ENCODE results near the gene SPEM1.
"Not testable (repeated sequence)": the region's sequence is repeated elsewhere in the genome, so short reads cannot be mapped to it uniquely, and the experiment has no call there.

The SPEM1 gene

DNA sequence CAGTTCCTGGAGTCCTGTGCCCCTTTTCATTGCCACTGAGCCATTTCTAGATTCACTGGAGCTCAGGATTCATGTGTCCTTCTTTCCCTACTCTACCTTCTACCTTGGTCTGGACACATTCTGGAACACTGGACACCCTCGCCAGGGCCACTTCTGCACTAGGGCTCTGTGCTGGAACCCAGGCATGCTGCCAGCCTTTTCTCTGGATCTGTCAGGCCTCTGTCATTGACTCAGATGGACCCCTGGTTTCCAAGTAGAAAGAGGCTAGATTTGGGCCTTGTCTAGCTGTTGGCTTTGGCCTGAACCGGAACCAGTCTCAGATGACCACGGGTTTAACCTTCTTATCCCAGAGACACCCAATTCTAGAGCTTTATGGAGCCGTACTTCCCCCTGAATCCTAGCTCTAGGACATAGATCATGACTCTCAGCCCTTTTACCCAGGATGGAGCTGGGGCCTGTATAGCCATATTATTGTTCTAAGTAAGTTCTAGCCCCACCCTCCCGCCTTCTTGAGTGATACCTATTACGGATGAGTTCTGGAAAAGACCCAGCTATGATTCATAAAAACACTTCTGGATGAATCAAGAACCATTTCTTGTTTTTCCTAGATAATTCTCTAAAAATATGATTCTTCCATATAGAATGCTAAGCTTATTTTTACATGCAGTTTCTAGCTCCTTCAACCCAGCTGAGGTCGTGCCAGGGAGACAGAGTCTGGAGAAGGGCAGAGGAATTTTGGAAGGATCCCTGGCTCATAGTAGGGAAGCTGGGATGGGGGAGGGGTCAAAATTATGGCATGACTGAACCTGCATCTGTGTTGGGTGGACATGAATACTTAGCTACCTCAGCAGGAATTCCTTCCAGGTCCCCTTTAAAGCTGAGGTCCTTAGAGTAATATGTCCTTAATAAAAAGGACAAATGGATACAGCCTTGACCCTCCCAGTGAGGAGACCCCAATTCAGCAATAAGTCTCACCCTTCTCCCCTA, 23.7 kb downstream of the SPEM1 start:
- DNase-seq: no peak

DNA sequence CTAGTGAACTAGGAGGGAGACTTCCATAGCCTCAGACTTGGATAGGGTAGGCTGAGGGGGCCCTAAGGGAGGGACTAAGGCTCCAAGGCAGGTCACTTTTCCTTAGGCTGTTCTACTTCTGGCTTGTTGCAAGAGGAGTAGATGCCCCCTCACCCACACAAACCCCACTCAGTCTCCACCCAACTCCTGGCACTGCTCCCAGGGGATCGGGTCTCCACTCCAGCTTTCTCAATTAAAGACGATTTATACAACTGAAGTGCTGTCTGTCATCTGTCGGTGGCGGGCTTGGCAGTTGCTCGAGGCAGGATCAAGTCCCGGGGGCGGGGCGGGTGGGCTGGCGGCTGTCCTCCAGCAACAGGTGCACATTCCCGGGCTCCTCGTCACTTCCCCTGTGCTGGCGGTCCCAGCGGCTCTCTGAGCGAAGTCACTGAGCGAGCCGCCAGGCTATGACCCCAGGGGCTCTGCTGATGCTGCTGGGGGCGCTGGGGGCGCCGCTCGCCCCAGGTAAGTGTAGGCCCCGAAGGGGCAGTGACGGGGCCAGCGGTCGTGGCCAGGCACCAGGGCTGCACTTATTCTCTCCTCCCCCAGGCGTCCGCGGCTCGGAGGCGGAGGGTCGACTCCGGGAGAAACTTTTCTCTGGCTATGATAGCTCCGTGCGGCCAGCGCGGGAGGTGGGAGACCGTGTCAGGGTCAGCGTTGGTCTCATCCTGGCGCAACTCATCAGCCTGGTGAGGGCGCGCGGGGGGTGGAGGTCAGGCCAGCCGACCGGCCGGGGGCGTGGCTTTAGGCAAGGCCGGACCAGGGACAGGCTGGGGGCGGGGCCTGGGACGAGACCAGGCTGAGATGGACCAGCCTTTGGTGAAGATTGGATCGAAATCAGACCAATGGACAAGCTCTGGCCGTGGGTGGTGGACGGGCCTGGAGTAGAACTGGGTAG, 24.8 kb downstream of the SPEM1 start, which contains the start of gene CHRNB1:
Gene CHRNB1 (plus strand): TSS at position 380 of the 937 bp plus-strand sequence. CDS start 67 bp downstream, at position 447.
- peak; percentile 18 for DNase-seq

DNA sequence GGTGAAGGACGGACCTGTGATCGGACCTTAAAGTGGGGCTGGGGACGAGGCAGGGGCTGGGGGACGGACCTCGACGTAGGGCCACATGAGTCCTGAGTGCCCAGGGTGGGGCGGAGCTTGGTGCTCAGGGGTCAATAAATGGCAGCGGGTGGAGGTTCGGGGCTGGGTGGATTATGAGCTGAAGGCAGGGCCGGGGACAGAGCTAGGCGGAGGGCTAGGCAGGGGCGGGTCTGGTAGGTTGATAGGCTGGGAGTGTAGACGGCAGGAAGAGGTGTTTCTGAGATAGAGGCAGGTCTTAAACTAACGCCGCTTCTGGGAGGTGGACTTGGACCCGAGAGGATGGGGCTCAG, 25.5 kb downstream of the SPEM1 start:
- peak; percentile 34 for DNase-seq

DNA sequence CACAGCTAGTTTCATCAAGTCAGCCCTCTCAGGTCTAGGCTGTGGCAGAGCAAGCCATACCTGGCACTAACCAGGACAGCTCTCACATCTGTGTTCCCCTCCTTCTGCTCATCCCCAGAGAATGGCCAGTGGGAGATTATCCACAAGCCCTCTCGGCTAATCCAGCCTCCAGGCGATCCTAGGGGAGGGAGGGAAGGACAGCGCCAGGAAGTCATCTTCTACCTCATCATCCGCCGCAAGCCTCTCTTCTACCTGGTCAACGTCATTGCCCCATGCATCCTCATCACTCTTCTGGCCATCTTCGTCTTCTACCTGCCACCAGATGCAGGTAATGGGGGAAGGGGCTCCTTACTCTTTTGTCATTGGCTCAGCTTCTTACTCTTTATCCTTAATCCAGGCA, 28.3 kb downstream of the SPEM1 start:
- DNase-seq: no peak

DNA sequence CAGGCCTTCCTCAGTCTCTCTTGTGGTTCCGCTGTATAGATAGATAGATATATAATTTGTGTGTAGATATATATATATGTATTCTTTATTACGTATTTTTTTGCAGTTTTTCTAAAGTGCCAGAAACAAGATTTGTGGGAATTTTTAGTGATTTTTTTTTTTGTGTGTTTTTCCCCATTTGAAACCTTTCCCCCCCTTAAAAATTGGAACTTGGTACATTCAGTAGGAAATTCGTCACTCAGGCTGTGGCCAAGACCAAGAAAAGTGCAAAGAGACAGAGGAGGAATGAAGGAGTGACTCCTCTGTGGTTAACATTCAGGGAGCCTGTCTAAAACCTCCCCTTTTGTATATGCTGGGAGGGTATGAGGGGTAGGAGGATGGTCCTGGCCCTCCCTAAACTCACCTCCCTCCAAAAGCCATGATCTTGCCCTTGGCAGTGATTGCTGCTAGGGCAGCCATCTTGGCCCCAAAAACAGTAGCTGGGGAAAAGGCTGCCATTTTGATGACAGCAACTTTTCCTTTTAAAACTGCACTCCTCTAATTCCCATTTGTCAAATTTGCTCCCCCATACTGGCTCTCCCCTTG, 39.9 kb downstream of the SPEM1 start:
- no peak for DNase-seq

DNA sequence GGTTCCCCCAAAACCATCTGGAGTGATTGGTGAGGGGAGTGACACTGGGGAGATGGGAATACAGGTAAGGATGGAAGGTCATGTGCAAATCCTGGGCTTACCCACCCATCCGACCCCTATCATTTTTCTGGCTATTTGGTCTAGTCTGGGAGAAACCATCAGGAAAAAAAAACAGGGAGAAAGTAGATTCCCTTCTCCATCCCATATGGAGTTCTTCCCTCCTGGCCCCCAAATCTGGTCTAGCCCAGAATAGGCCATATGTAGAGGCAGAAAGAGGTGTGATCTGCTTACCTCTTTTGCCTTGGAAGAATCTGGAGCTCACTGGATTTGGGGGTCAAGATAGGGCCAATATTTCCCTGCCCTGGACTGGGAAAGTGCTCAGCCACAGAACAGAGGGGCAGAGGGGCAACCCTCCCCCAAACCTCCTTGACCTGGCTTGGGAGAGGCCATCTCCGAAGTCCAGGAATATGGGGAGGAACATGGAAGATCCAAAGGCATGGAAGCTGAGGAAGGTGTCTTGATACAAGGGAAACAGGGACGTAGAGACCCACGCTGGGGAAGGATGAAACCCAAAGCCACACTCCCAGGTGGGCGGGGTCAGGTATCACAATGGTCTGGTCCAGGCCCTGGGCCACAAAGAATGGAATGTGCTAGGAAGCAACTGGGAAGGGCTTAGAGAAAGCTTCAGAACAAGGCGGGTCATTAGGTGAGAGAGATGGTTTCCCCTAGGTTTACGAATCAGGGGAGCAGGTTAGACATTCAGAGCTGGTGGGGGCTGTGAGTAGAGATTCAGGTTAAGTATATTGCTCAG, 40.9 kb downstream of the SPEM1 start:
- no peak for DNase-seq

DNA sequence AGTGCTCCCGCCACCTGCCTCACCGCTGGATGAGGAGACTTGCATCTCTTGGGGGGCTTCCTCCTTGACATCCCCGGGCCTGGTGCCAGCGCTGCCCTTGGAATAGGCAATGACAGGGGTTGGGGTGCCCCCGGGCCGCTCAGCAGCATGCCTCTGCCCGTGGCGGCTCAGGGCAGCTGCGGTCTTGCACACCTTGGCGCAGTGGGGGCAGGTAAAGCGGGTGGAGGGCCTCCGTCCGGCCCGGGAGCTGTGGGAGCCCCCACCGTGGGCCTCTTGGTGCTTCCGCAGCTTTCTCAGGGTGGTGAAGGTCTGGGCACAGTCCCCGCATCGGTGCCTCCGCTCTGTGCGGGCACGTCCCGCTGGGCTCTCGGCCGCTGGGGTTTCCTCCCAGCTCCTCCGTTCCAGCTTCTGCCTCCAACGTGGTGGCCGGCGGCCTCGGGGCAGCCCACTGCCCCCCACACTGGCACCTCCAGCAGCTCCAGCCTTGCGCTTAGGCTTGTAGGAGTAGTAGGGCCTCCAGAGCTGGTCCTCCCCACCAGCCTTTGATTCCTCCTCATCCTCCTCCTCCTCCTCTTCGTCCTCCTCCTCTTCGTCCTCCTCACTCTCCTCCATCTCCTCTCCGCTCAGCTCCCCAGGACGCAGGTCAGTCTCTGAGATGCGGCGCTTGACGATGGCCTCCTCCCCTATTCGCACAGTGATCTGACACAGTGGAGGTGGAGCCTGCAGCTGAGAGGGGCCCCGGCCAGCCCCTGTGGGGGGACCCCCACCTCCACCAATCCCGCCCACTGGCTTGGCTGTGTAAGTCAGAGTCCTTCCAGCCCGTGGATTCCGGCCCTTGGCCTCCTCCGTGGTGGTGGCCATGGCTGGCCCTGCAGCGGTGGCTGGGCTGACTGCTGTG, 42.6 kb downstream of the SPEM1 start:
- DNase-seq: no peak

DNA sequence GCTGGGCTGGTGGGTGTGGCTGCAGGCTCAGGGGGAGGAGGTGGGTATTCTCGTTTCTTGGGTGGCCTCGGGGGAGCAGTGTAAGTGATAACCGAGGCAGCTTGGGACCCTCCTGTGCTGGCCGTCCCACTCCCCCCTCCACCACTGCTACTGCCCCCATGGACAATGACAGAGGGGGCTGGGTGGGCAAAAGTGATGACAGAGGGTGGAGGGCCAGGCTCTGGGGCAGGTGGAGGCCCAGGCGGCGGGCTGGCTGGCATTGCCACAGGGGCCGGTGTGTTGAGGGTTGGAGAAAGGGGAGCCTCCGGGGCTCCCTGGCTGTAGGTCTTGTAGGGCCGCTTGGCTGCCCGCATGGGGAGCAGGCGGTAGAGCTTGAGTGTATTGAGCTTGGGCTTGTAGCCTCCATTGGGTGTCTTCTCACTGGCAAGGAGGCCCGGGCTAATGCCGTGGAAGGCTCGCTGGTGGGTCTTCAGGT, 43.3 kb downstream of the SPEM1 start:
- DNase-seq: no peak

DNA sequence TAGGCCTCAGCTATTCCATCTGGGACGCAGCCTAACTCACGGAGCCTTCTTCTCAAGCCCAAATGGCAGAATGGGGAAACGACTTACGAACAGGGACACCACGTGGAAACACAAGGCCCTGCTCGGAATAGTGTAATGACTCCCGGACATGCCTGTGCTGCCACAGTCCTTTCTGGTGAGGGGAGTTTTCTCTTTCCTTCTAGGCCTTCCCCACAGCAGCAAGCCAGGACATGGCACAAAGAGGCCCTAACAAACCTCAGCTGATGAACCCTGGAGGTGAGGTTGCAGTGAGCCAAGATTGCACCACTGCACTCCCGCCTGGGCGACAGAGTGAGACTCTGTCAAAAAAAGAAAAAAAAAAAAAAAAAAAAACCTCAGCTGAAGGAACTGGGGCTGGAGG, 44.0 kb downstream of the SPEM1 start:
- no peak for DNase-seq

DNA sequence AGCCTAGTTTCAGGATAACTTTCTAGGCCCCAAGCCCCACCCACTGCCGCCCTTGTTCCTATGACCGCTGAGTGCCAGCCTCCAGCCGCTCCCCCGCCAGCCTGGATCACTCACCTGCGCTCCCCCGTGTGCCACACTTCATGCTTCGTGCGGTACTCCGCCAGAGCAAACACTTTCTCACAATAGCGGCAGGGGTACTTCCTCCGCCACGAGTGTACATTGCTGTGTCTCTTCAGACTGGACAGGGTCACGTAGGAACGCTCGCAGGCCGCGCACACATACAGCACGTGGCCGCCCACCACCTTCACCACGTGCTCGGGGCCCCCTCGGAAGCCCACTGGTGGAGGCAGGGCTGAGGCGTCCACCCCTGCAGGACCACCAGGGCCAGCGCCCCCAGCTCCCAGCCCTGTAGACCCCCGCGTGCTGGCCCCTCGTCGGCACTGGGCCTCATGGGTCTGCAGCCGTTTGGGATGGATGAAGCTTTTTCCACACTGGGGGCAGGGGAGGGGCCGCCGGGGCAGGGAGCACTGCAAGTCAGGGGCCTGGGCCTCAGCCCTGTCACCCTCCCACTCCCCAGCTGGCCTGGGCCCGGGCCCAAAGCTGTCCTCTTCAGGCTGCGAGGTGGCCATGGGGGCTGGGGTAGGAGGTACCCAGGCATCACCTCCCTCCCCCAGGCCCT, 45.6 kb downstream of the SPEM1 start:
- no peak for DNase-seq

DNA sequence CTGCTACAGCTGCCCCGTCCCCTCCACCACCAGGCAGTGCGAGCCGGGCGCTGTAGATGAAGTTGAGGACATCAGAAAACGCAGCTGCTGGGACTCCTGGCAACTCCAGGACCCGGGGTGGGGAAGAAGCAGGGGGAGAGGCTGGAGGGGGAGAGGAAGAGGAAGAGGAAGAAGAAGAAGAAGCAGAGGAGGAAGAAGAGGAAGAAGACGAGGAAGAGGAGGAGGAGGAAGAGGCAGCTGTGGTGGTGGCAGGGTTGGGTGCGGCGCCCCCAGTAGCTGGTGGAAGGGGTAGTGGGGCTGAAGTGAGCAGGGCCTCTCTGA, 46.2 kb downstream of the SPEM1 start:
- no peak for DNase-seq

DNA sequence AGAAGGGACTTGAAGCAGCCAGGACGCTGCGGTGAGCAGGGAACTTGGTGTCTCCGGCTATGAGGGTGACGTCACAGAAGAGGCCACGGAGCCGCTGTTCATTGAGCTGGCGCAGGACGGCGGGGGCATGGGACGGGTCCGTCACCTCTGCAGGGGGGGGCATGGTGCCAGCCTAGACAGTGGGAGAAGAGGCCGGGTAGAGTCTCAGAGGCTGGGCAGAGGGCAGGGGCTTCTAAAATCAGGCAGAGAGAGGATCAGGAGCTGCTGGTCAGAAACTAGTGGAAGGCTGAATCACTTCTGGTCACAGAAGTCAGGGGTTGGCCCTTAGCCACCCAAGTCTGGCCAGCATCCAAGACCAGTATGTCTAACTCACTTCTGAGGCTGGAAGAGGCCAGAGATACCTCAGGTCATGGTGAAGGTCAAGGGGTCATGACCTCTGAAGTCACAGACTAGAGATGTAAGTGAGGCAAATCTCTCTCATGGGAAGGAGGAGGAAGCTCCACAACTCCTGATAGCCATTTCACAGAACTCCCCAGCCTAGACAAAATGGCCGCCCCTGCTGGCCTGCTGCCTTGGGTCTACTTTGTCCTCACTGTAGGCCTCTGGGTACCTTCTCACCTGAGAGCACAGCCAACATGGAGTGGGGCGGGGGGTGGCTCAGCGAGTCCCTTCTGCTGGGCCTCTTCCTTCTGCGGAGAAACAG, 46.7 kb downstream of the SPEM1 start:
- DNase-seq: peak; percentile 62

DNA sequence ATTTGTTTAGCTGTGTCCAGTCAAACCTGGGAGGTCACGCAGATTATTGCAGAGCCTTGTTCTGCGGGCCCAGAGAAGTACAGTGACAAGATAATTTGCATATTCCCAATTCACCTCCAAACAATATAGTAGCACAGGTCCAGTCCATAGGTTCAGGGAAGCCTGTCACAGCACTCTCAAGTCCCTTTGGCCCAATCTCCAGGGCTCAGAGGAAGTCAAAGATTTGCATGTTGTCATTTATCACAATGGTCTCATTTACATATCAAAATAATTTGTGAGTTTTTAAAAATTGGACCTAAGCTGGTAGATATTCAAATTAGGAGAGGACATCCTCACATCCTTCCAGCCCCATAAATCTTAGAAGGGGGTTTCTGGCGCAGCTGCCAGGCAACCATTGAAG, 47.4 kb downstream of the SPEM1 start:
- DNase-seq: no peak

DNA sequence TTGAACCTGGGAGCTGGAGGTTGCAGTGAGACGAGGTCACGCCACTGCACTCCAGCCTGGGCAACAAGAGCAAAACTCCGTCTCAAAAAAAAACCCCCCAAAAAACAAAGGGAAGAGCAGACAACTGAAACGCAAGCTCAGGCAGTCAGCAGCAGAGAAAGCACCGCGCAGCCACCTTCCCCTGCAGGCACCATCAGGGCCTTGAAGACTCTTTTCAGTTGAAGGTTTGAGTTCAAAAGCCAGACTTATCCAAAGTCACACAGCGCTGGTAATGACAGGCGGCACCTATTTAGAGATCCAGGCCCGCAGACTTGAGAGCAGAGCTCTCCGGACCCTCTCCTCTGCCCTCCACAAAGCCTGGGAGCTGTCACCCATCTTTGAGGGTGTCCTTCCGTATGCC, 48.2 kb downstream of the SPEM1 start:
- DNase-seq: no peak

DNA sequence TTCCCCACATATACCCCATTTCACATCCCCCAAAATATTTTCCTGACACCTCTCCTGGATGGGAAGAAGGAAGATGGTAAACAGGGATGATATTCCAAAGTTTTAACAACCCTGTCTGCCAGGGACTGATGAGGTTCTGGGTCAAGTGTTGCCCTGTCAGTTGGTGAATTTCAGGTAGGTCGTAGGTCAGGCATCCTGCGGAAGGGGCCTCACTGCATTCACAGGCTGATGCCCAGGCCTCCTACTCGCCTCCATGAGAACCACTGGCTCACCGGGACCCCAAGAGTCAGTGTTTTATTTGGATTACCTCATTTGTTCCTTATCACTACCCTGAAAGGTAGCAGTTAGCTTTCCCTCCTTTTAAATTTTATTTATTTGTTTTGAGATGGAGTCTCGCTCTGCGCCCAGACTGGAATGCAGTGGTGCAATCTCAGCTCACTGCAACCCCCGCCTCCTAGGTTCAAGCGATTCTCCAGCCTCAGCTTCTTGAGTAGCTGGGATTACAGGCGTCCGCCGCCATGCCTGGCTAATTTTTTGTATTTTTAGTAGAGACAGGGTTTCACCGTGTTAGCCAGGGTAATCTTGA, 48.8 kb downstream of the SPEM1 start:
- DNase-seq: no peak

DNA sequence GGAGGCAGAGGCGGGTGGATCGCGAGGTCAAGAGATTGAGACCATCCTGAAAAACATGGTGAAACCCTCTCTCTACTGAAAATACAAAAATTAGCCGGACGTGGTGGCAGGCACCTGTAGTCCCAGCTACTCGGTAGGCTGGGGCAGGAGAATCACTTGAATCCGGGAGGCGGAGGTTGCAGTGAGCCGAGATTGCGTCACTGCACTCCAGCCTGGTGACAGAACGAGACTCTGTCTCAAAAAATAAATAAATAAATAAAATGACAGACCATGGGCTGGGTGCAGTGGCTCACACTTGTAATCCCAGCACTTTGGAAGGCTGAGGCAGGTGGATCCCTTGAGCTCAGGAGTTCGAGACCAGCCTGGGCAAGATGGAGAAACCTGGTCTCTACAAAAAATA, 49.7 kb downstream of the SPEM1 start:
- DNase-seq: not testable (repeated sequence)

DNA sequence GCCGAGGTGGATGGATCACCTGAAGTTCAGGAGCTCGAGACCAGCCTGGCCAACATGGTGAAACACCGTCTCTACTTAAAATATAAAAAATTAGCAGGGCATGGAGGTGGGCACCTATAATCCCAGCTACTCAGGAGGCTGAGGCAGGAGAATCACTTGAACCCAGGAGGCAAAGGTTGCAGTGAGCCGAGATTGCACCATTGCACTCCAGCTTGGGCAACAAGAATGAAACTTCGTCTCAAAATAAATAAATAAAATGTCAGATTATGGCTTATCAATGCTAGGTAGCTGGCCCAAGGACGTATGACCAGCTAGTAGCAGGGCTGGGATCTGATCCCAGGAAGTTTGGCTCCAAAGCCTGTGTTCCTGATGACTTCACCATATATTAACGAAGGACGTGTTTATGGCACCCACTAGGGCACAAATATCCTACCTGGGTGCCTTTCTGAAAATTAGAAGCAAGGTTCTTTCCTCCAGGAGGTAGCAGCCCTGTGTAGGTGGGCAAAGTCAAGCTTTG, 50.4 kb downstream of the SPEM1 start:
- DNase-seq: not testable (repeated sequence)

Measured in hematopoietic multipotent progenitor cell treated with erythropoietin and hydrocortisone succinate and interleukin-3 and kit ligand, for 8 days (in vitro differentiated cells).